HG03575 (cell line): ENCODE results near the gene MISP.

ENCODE experiments used
- ATAC-seq: cut with Tn5 transposase; IDR thresholded peaks from one replicate; pipeline ENCODE4 v1.9.1; 2021; ENCODE audit not compliant: unreplicated experiment, insufficient number of reproducible peaks, low FRiP score; ENCODE audit errors: extremely low read depth

Gene MISP

DNA sequence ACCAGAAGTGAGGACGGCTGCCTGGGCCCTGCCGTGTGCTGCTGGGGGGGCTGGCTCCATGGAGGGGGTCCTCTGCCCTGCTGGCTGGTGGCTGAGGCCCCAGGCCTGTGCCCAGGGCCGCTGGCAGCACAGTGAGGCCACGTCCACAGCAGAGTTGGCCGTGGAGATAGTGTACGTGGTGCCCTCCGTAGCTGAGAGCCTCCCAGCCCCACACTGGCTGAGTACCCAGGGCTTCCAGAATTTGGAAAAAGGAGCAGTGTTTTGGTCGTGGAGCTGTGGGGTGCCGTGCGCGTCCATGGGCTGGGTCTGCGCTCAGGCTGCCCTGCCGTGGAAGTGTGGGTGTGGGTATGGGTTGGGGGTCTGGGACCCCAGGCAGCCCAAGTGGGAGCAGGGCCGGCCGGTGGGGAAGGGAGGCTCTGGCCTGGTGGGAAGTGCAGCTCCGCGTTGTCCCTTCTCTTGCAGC lies 52.2 kb downstream of the MISP start:
- no peak for ATAC-seq

DNA sequence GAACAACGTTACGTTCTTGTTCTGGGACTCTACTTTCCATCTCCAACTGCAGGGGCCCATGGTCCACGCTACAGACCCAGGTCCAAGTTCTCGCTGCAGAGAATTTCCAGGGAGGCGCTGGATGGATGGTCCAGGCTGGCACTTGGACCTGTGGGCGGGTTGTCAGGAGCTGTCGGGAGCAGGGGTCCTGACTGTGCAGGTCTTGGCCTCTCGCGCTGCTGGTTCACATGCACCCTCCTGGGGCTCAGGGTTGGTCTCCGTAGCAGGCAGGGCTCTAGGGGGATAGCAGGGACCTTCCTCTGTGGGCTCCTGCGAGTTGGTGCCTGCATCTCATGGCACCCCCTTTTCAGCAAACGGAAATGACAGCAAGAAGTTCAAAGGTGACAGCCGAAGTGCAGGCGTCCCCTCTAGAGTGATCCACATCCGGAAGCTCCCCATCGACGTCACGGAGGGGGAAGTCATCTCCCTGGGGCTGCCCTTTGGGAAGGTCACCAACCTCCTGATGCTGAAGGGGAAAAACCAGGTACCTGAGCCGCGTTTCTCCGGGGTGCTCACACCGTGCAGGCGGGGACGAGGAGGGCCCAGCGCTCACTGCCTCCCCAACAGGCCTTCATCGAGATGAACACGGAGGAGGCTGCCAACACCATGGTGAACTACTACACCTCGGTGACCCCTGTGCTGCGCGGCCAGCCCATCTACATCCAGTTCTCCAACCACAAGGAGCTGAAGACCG lies 52.9 kb downstream of the MISP start:
- ATAC-seq, result no peak

DNA sequence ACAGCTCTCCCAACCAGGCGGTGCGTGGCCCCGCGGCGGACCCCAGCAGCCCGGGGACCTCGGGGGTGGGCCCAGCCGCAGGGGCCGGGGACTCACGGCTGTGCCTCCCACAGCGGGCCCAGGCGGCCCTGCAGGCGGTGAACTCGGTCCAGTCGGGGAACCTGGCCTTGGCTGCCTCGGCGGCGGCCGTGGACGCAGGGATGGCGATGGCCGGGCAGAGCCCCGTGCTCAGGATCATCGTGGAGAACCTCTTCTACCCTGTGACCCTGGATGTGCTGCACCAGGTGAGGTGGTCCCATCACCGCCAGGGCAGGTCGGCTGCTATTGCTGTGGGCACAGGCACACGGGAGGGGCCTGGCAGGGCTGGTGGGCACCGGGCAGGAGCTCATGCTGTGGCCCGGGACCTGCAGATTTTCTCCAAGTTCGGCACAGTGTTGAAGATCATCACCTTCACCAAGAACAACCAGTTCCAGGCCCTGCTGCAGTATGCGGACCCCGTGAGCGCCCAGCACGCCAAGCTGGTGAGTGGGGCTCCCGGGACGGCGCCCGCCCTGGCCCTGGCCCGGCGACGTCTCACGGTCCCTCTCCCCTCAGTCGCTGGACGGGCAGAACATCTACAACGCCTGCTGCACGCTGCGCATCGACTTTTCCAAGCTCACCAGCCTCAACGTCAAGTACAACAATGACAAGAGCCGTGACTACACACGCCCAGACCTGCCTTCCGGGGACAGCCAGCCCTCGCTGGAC lies 53.7 kb downstream of the MISP start:
- no peak for ATAC-seq

DNA sequence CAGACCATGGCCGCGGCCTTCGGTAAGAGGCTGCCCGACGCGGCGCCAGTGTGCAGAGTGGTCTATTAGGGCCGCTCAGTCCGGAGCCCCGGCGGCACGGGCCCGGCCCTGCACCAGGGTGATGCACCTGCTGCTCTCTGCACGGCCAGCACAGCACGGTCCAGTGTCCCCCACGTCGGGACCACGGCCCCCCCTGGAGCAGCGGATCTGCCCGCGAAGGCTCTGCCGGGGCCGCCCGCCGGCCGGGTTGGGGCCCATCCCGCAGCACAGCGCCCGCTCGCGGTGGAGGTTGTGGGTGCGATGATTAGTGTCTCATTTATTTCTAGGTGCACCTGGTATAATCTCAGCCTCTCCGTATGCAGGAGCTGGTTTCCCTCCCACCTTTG lies 54.2 kb downstream of the MISP start:
- ATAC-seq, result no peak

DNA sequence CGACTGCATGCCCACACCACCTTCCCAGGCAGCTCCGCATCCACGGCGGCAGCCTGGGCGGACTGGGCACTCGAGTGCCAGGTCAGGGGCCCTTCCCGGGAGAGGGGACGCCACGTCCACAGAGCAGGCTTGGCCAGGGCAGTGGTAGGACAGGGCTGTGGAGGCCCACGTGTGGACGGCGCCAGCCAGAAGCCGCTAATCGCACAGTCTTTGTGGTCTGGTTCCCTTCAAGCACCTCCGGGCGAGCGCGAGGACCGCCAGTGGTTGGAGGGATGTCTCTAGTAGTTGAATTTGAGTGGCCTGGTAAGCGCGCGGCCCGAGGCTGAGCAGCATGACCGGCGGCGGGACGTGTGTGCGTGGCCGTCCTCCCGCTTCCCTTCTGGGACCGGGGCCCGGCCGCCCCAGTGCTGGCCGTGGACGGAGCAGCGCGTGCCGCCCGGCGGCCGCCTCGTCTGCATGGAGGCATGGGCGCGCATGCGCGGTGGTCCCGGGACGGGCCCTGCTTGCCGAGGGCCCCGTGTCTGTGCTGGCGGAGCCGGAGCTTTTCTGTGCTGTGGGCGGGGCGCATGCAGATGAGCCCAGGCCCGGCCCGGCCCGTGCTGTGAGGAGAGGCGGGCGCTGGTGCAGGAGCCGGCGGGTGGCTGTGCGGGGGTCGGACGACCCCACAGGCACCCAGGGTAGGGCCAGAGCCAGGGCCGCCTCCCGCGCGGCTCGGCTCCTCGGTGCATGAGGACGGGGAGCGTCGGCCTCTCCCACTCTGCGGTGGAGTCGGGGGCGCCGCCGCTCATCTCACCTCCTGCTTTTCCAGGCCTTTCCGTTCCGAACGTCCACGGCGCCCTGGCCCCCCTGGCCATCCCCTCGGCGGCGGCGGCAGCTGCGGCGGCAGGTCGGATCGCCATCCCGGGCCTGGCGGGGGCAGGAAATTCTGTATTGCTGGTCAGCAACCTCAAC lies 55.0 kb downstream of the MISP start:
- ATAC-seq, result no peak

DNA sequence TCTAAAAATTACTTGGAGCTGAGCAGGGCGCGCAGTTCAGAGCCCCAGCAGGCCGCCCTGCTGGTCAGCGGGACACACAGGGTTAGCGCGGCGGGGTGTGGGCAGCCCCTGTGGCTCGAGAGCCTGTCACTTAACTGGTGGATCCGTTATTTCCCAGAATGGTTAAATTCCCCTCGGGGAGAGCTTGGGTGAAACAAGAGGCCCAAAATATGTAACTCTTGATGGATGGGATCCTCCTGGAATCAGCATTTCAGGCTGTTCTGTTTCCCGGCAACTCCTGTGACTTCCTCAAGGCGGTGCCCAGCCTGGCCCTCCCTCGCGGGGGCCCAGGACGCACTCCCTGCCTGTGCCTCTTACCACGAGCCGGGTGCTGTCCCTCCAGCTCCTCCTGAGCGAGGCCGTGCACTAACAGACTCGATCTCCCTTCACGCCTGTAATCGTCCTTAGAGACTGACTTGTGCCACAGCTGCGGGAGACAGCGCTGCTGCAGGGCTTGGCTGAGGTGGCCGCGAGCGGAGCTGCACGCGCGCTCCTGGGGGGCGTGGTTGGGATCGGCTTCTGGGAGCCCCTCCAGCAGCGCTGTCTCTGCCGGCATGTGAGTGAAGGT lies 56.0 kb downstream of the MISP start:
- ATAC-seq, result no peak

DNA sequence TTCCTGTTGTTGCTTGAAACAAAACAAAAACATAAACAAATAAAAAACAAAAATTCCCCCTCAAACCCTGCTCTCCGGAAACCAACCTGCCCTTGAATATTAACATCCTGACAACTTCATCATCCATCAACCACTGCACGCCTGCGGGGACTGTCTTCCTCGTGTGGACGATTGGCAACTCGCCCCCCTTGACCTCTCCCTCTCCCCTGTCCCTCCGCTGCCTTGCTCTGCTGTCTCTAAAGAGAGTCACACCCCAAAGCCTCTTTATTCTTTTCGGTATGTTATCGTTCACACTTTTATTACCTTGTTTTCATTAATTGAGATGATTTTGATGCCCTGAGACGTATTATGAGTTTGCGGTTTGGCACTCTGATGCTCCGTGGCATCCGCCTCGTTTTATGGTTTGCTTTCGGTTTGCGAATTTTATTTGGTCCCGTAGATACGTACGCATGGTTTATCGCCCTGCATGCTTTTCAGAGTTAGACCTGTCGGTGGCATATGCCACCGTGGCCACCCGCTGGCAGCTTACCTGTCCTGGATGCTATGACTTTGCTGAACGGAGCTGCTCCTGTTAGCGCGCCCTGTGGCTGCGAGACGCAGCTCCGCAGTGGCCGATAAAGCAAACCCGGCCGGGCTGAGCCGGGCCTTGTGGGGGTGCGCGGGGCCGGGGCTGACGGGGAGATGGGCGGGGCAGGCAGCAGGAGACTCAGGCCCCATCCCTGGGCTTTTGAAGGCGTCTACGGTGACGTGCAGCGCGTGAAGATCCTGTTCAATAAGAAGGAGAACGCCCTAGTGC lies 56.9 kb downstream of the MISP start:
- ATAC-seq, result no peak

DNA sequence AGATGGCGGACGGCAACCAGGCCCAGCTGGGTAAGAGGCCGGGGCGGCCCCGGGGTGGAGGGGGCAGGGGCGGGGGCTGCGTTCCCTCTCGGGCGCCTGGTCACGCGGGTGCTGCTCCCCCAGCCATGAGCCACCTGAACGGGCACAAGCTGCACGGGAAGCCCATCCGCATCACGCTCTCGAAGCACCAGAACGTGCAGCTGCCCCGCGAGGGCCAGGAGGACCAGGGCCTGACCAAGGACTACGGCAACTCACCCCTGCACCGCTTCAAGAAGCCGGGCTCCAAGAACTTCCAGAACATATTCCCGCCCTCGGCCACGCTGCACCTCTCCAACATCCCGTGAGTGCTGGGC lies 57.5 kb downstream of the MISP start:
- ATAC-seq, result no peak

DNA sequence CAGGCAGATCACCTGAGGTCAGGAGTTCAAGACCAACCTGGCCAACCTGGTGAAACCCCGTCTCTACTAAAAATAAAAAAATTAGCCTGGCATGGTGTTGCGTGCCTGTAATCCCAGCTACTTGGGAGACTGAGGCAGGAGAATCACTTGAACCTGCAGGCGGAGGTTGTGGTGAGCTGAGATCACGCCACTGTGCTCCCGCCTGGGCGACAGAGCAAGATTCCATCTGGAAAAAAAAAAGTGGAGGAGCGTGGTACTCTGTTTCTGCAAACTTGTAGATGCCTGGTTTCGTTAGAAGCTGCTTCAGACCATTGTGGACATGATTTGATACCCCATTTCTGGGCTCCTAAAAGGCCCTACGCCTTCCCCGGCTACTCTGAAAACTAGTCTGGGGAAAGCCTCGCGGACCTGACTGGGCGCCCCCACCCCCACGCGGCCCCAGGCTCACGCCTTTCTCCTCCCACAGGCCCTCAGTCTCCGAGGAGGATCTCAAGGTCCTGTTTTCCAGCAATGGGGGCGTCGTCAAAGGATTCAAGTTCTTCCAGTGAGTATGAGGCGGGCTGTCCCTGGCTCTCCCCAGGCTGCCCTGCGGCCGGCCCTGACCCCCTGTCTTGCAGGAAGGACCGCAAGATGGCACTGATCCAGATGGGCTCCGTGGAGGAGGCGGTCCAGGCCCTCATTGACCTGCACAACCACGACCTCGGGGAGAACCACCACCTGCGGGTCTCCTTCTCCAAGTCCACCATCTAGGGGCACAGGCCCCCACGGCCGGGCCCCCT lies 59.4 kb downstream of the MISP start:
- no peak for ATAC-seq

DNA sequence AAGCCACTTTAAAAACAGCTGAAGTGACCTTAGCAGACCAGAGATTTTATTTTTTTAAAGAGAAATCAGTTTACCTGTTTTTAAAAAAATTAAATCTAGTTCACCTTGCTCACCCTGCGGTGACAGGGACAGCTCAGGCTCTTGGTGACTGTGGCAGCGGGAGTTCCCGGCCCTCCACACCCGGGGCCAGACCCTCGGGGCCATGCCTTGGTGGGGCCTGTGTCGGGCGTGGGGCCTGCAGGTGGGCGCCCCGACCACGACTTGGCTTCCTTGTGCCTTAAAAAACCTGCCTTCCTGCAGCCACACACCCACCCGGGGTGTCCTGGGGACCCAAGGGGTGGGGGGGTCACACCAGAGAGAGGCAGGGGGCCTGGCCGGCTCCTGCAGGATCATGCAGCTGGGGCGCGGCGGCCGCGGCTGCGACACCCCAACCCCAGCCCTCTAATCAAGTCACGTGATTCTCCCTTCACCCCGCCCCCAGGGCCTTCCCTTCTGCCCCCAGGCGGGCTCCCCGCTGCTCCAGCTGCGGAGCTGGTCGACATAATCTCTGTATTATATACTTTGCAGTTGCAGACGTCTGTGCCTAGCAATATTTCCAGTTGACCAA lies 60.1 kb downstream of the MISP start:
- ATAC-seq, result no peak

DNA sequence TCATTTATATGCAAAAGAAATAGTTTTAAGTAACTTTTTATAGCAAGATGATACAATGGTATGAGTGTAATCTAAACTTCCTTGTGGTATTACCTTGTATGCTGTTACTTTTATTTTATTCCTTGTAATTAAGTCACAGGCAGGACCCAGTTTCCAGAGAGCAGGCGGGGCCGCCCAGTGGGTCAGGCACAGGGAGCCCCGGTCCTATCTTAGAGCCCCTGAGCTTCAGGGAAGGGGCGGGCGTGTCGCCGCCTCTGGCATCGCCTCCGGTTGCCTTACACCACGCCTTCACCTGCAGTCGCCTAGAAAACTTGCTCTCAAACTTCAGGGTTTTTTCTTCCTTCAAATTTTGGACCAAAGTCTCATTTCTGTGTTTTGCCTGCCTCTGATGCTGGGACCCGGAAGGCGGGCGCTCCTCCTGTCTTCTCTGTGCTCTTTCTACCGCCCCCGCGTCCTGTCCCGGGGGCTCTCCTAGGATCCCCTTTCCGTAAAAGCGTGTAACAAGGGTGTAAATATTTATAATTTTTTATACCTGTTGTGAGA lies 60.7 kb downstream of the MISP start:
- ATAC-seq, result no peak

DNA sequence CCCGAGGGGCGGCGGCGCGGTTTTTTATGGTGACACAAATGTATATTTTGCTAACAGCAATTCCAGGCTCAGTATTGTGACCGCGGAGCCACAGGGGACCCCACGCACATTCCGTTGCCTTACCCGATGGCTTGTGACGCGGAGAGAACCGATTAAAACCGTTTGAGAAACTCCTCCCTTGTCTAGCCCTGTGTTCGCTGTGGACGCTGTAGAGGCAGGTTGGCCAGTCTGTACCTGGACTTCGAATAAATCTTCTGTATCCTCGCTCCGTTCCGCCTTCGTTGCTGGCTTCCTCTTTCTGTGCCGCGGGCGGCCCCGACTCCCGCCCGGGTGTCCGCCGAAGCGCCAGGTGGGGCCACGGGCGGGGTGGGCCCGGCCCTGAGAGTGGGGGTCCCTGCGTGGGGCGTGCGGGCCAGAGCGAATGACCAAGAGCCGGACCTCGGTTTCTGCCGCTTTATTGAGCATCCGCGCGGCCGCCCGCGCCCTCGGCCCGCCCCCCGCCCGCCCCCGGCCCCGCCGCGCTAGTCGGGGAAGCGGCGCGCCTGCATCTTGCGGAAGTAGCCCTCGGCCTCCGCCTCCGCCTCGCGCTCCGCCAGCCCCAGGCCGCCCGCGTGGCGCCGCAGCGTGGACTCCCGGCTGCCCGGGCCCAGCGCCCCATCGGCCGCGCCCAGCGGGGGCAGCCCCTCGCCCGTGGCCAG lies 61.3 kb downstream of the MISP start:
- no peak for ATAC-seq

DNA sequence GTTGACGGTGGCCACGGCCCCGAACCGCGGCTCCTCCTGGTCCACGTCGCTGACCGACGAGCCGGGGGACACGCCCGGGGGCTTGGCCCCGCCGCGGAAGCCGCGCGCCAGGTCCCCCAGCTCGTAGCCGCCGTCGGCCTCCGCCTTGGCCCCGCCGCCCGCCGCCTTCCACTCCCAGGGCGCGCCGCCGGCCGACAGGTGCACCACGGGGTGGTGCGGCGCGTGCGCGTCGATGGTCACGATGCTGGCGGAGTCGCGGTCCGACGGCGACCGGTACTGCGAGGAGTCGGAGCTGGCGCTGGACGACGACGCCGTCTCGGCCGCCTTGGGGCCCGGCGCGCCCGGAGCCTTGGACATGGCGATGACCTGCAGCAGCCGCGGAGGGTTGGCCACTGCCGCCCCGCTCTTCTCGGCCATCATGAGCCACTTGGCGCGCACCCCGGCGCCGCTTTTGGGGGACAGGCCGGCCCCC lies 61.9 kb downstream of the MISP start:
- no peak for ATAC-seq

DNA sequence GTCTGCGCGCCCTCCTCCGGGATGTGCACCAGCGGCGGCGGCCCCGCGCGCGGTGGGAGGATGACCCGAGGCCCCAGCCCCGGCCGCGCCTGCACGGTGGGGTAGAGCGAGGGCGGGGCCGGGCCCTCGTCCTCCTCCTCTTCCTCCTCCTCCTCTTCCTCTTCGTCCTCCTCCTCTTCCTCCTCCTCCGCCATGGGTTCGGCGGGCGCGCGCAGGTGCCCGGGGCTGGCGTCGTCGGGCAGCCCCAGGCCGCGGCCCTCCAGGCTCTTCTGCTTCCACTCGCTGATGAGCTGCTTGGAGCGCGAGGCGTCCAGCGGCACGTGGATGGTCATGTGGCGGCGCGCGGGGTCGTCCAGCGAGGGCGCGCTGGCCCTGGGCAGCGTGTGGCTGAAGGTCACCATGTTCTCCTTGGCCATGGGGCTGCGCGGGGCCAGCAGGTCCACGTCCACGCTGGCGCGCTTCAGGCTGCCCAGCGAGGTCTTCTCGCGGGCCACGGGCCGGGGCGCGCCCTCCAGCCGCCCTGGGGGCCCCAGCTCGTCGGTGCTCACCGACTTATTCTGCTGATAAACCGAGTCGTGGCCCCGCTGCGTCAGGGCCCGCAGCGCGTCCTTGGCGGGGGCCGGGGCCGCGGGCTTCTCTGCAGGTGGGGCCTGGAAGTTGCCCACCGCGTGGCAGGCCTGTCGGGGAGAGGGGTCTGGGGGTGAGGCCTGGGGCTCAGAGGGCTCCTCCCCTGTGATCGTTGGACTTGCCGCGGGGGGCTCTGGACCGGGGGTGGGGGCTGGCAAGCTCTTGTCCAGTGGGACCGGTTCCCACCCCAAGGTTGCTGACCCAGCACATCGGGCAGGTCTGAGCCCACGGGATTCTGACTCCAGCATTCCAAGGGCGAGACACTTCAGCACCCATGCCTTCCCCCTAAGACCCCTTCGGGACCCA lies 62.6 kb downstream of the MISP start:
- no peak for ATAC-seq
